Endothelial cell of umbilical vein (primary cell): ENCODE data around the gene POU2AF1. TPM values are rescaled to one million over a fixed set of nuclear protein-coding genes. Genes with fewer than 3 reads are reported as not detected.

ENCODE experiments used
- BruUV-seq: library from RNA; stranded (reverse); fragments of 400-500 nt; replicated peaks from 2 replicates; lab custom pipeline; 2021; lab: Mats Ljungman, UMichigan
- CTCF ChIA-PET: fragments of 300-600, 350-600 bp; sonication (Branson Sonifier 250); formaldehyde crosslinking; loops from one replicate; lab custom pipeline; 2021; ENCODE audit warnings: antibody characterized with exemption, inconsistent platforms; lab: Charles Lee
- POLR2A ChIA-PET: fragments of 300-600, 350-600 bp; sonication (Branson Sonifier 250); formaldehyde crosslinking; loops from one replicate; lab custom pipeline; 2021; ENCODE audit warnings: antibody characterized with exemption, inconsistent platforms; lab: Charles Lee
- DNase-seq: peaks from one replicate; pipeline ENCODE4 v3.0.0-alpha.2; 2011; ENCODE audit warnings: low read depth, low spot score
- FAIRE-seq: peaks from 2 replicates; lab custom pipeline; 2011; peaks lifted over from hg19 to GRCh38; lab: Jason Lieb, UNC
- H2AFZ ChIP-seq: 2 replicates; pipeline ENCODE4 v1.6.0; 2012; ENCODE audit warnings: low read depth, low read length, control low read depth, inconsistent platforms
- H3K27ac ChIP-seq: 2 replicates; pipeline ENCODE4 v1.5.1; 2011; ENCODE audit warnings: low read depth, mild to moderate bottlenecking, control low read depth, low read length, moderate library complexity; ENCODE audit not compliant: insufficient read depth
- H3K27me3 ChIP-seq, 2 experiments: 2 replicates each; pipeline versions ENCODE4 v1.6.0 to v1.6.1; 2011; ENCODE audit warnings: low read length in 2 of 2, mixed read lengths in 1 of 2; ENCODE audit not compliant: control insufficient read depth in 2 of 2, insufficient read depth in 2 of 2
- H3K36me3 ChIP-seq, 2 experiments: 2 replicates in 1 of 2; 3 replicates in 1 of 2; pipeline ENCODE4 v1.5.1; 2011; ENCODE audit warnings: low read length in 2 of 2, mild to moderate bottlenecking in 1 of 2, moderate library complexity in 1 of 2; ENCODE audit not compliant: control insufficient read depth in 2 of 2, insufficient read depth in 2 of 2; ENCODE audit errors: extremely low read depth in 1 of 2
- H3K4me1 ChIP-seq: 3 replicates; pipeline ENCODE4 v1.5.1; 2011; ENCODE audit warnings: mild to moderate bottlenecking, low read length; ENCODE audit not compliant: control insufficient read depth, insufficient read depth; ENCODE audit errors: extremely low read depth
- H3K4me2 ChIP-seq: 2 replicates; pipeline ENCODE4 v1.6.1; 2011; ENCODE audit warnings: low read length, control low read depth, mixed read lengths; ENCODE audit not compliant: insufficient read depth
- H3K4me3 ChIP-seq, 3 experiments: fragments of 200-600 bp in 1 of 3; sonication (generic), shearing (Covaris generic) in 1 of 3; replicated peaks in 1 of 3; 2 replicates each; pipeline ENCODE4 v1.5.1; 2011 to 2016; ENCODE audit warnings: control low read depth in 3 of 3, low read length in 3 of 3, mild to moderate bottlenecking in 2 of 3, inconsistent platforms in 1 of 3, low read depth in 1 of 3, moderate library complexity in 1 of 3; ENCODE audit not compliant: insufficient read depth in 1 of 3
- H3K79me2 ChIP-seq: 2 replicates; pipeline ENCODE4 v1.6.0; 2012; ENCODE audit warnings: low read length, inconsistent platforms; ENCODE audit not compliant: control insufficient read depth, insufficient read depth
- H3K9ac ChIP-seq: replicated peaks from 2 replicates; pipeline ENCODE3; 2011; ENCODE audit warnings: low read length, control low read depth; ENCODE audit not compliant: insufficient read depth; ENCODE audit errors: extremely low read depth
- H3K9me1 ChIP-seq: replicated peaks from 3 replicates; pipeline ENCODE4 v1.6.0; 2011; ENCODE audit warnings: mild to moderate bottlenecking, low read length; ENCODE audit not compliant: control insufficient read depth, insufficient read depth; ENCODE audit errors: extremely low read depth
- H3K9me3 ChIP-seq: replicated peaks from 2 replicates; pipeline ENCODE4 v1.5.1; 2012; ENCODE audit warnings: low read length, inconsistent platforms; ENCODE audit not compliant: control insufficient read depth, insufficient read depth
- H4K20me1 ChIP-seq: replicated peaks from 2 replicates; pipeline ENCODE3; 2011; ENCODE audit warnings: mild to moderate bottlenecking, low read length; ENCODE audit not compliant: control insufficient read depth, insufficient read depth; ENCODE audit errors: extremely low read depth
- EZH2 ChIP-seq: IDR thresholded peaks from 2 replicates; pipeline ENCODE4 v1.6.1; 2012; ENCODE audit warnings: borderline replicate concordance, low read depth, mild to moderate bottlenecking, moderate library complexity, low read length, inconsistent platforms; ENCODE audit not compliant: severe bottlenecking
- FOS ChIP-seq: IDR thresholded peaks from 2 replicates; pipeline ENCODE4 v1.6.1; 2011; ENCODE audit warnings: mild to moderate bottlenecking, low read length, moderate library complexity, borderline replicate concordance; ENCODE audit not compliant: insufficient read depth
- GATA2 ChIP-seq: IDR thresholded peaks from 2 replicates; pipeline ENCODE4 v1.7.0; 2011; ENCODE audit warnings: low read depth, mild to moderate bottlenecking, moderate library complexity, mixed read lengths, low read length; ENCODE audit not compliant: insufficient read length, insufficient read depth
- JUN ChIP-seq: IDR thresholded peaks from 2 replicates; pipeline ENCODE4 v1.6.1; 2011; ENCODE audit warnings: borderline replicate concordance, low read depth; ENCODE audit not compliant: insufficient read length, insufficient read depth
- MYC ChIP-seq: IDR thresholded peaks from one replicate; pipeline ENCODE4 v1.6.1; 2011; ENCODE audit warnings: mild to moderate bottlenecking, low read depth, low read length
- POLR2A ChIP-seq: IDR thresholded peaks from 2 replicates; pipeline ENCODE4 v1.6.1; 2012; ENCODE audit warnings: low read depth, mild to moderate bottlenecking, control low read depth, low read length
- POLR2AphosphoS5 ChIP-seq: IDR thresholded peaks from 2 replicates; pipeline ENCODE4 v1.6.1; 2012; ENCODE audit warnings: low read depth, mild to moderate bottlenecking, control low read depth, low read length, moderate library complexity; ENCODE audit not compliant: insufficient read depth
- dilution Hi-C: fragments of 300-500 bp; cut with MboI; formaldehyde crosslinking; loops from one replicate; pipeline ENCODE4 v1.15.0; 2019; ENCODE audit warnings: low sequenced_read_pairs; ENCODE audit not compliant: extremely low pct_ligation_motif_present
- intact Hi-C: fragments of 100-400 bp; cut with micrococcal nuclease; formaldehyde crosslinking; loops from one replicate; pipeline ENCODE4 v1.10.0; 2022
- polyA plus RNA-seq, 4 experiments: library from polyadenylated mRNA; depleted of rRNA in 3 of 4; stranded (reverse) in 3 of 4; unstranded in 1 of 4; fragments of >200 nt; gene quantifications; 2 replicates each; pipeline versions ENCODE4 v1.2.1 to v1.2.3, GENCODE V29; 2011 to 2012; ENCODE audit warnings: missing spikeins in 1 of 4
- total RNA-seq: library from RNA; stranded (reverse); gene quantifications from 2 replicates; pipeline ENCODE4 v1.2.3, GENCODE V29; 2021
- TF ChIP-seq, protein P1 (sequence below), 2 donors: IDR thresholded peaks; 1 replicate in 1 of 2; 2 replicates in 1 of 2; pipeline ENCODE4 v1.5.1; 2011; ENCODE audit warnings: low read length in 2 of 2, mild to moderate bottlenecking in 2 of 2, moderate library complexity in 2 of 2, control low read depth in 1 of 2, inconsistent platforms in 1 of 2, low read depth in 1 of 2; ENCODE audit not compliant: insufficient read depth in 1 of 2; ENCODE audit errors: extremely low read depth in 1 of 2
- TF ChIP-seq, protein P2 (sequence below): IDR thresholded peaks from 2 replicates; pipeline ENCODE4 v1.6.1; 2011; ENCODE audit not compliant: insufficient read depth, insufficient read length

The POU2AF1 gene
- total and polyA plus RNA-seq, 2 donors (not counting 3 experiments of a cell fraction or from before 2014, with no cell fraction given): not detected

DNA sequence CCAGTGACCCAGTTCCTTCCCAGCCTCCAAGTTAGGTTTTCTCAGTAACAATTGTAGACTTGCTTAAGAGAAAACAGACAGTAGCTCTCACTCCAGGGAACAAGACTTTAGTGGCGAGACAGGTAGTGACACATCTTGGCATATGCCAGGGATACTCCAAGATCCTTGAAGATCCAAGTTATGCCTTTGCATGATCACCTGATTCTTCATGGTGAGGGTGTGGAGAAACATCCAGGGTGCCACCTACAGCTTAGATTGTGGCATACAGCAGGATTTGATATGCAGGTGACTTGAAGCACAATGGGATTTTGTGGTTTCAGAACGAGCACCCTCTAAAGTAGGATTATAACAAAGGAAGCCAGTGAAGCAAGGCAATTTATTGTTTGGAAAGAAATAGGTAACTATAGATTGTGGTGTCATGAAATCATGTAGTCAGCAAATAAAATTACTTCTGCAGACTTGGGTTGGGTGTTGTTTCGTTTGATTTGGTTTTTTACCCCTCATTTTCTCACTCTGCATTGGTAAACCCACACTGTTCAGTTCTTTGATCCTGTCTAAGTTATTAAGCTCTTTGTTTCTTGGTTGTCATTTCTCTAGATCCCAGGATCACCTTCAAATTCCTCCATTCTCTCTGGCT, 71.5 kb downstream of the POU2AF1 start:
- ChIA-PET CTCF (no interaction called here), POLR2A (no interaction called here)

More for the DNA sequence above, 71.5 kb downstream of the POU2AF1 start:
- Histone ChIP-seq H3K9me1 (no peaks in the 10 kb centered on the region), H3K4me1 (no peaks in the 10 kb centered on the region), H2AFZ (no peak overlapping the region), H4K20me1 (no peaks in the 10 kb centered on the region), H3K9me3 (no peaks in the 10 kb centered on the region), H3K27me3 (peaks cover 6 to 22% of the 10 kb centered on the region in 2 experiments), H3K4me2 (no peak overlapping the region), H3K9ac (no peak overlapping the region), H3K27ac (no peak overlapping the region), H3K79me2 (no peaks in the 10 kb centered on the region), H3K4me3 (no peak overlapping the region), H3K36me3 (no peaks in the 10 kb centered on the region)
- intact Hi-C loops: no loop called here
- no peak for DNase-seq
- FAIRE-seq: no peak
- dilution Hi-C loops: no loop called here
- no TSS peak for BruUV-seq
- TF ChIP-seq EZH2 (no peak), MYC (no peak), POLR2AphosphoS5 (no peak), JUN (no peak), GATA2 (no peak), POLR2A (no peak), FOS (no peak)
- TF ChIP-seq, protein P1, sequence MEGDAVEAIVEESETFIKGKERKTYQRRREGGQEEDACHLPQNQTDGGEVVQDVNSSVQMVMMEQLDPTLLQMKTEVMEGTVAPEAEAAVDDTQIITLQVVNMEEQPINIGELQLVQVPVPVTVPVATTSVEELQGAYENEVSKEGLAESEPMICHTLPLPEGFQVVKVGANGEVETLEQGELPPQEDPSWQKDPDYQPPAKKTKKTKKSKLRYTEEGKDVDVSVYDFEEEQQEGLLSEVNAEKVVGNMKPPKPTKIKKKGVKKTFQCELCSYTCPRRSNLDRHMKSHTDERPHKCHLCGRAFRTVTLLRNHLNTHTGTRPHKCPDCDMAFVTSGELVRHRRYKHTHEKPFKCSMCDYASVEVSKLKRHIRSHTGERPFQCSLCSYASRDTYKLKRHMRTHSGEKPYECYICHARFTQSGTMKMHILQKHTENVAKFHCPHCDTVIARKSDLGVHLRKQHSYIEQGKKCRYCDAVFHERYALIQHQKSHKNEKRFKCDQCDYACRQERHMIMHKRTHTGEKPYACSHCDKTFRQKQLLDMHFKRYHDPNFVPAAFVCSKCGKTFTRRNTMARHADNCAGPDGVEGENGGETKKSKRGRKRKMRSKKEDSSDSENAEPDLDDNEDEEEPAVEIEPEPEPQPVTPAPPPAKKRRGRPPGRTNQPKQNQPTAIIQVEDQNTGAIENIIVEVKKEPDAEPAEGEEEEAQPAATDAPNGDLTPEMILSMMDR (IDR thresholded peaks at IDR 0.05; ENCODE audit: extremely low read depth in 1 of 2, insufficient read depth in 1 of 2, low read depth in 1 of 2, low read length in 2 of 2): no peak
- TF ChIP-seq, protein P2, sequence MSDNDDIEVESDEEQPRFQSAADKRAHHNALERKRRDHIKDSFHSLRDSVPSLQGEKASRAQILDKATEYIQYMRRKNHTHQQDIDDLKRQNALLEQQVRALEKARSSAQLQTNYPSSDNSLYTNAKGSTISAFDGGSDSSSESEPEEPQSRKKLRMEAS: no peak
